GM18499 (cell line): Measurements from ENCODE around the gene CNKSR1.

ENCODE experiments used
- ATAC-seq: cut with Tn5 transposase; IDR thresholded peaks from one replicate; pipeline ENCODE4 v1.9.1; 2021; ENCODE audit warnings: moderate number of reproducible peaks; ENCODE audit not compliant: insufficient read depth, unreplicated experiment

The CNKSR1 gene

DNA sequence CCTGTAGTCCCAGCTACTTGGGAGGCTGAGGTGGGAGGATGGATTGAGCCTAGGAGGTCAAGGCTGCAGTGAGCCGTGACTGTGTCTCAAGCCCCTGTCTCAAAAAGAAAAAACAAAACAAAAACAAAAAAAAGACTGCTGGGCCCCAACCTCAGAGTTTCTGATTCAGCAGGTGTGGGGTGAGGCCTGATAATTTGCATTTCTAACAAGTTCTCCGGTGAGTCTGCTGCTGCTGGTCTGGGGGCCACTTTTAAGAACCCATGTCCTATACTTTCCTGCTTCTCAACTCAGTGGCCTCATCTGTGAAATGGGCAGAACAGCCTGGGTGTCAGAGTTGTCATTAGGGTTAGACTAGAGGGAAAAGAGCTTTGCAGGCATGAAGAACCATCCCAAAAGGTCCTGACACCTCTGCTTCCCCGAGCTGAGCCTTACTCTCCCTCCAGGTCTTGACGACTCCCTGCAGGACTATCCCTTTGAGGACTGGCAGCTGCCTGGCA is 2.8 kb downstream of the CNKSR1 start:
- ATAC-seq, result no peak

DNA sequence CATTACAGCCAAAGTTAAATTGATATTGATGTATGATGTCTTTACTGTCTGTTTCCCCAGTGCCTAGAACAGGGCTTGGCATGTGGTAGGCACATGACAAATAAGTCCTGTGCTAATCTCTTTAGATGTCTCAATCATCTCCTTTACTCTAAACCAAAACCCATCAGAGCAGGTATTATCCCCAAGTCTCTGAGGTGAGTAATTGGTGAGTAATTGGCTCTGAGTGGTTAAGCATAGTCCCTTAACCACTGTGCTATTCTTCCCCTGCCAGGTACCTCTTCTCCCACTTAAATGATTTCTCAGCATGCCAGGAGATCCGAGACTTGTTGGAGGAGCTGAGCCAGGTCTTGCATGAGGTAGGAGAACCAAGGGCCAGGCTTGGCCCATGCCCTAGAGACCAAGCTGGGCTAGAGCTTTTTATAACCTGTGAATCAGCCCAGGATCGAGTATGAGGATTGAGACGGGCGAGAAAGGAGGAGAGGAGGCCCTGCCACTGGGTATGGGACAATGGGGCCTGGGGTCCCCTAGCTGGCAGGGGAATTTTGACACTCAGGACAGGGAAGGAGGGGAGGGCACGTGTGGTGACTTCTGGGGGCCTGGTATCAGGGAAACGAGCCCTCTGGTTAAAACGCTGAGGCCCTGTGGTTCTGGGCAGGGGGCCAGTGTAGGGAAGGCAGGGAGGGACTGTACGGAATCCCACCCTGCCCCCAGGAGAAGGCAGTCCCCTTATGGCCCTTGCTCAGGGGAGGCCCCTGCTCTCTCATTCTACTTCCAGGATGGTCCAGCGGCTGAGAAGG is 4.5 kb downstream of the CNKSR1 start:
- no peak for ATAC-seq

DNA sequence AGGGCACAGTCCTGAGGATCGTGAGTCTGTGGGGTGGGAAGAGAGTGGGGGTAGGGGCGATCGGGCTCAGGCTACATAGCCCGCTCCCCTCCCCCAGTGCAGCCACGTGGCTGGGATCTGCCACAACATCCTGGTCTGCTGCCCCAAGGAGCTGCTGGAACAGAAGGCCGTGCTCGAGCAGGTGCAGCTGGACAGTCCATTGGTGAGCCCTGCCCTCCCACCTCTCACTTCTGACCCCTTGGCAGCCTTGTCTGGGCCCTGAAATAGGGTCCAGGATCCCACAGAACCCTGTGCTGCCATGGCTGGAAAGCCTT is 5.0 kb downstream of the CNKSR1 start:
- no peak for ATAC-seq

- ATAC-seq, result no peak
Observed at GRCh38 chr1:26184086-26184485, 6.8 kb downstream of the CNKSR1 start.

GRCh38 chr1:26184883-26185282 is 7.6 kb downstream of the CNKSR1 start:
- ATAC-seq, result no peak

- ATAC-seq, result no peak
Observed at GRCh38 chr1:26187882-26188281, 10.6 kb downstream of the CNKSR1 start.

GRCh38 chr1:26188477-26188876 is 11.2 kb downstream of the CNKSR1 start:
- ATAC-seq, result no peak

- ATAC-seq, result no peak
Observed at GRCh38 chr1:26189331-26189730, 12.0 kb downstream of the CNKSR1 start.

- no peak for ATAC-seq
Observed at GRCh38 chr1:26189751-26190275, 12.5 kb downstream of the CNKSR1 start.

DNA sequence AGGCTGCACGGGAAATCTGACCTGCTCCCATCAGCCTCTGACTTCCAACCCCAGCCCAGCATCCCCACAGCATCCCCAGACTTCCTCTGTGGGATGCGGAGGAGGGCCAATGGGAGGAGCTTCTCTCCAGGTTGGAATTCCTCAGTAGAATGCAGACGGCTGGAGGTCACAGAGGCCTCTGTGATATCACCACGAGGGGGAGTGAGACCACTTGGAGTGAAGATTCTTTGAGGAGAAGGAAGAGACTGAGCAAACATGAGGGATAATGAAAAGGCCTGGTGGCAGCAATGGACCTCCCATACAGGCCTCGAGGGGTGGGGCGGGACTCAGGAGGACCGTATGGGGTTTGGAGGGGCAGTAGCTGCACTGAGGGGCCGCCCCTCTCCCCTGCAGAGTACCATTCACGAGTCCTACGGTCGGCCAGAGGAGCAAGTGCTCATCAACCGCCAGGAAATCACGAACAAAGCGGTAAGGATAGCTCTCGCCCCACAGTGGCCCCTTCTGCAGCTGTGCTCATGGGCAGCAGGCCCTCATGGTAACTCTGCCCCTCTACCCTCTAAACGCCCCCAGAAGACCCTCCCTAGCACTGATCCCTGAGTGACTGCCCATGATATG is 13.2 kb downstream of the CNKSR1 start, which contains the start of gene CATSPER4:
TSS of gene CATSPER4 (plus strand) at position 230 of the 615 bp plus-strand sequence. CDS start at position 256, 26 bp downstream.
- no peak for ATAC-seq

DNA sequence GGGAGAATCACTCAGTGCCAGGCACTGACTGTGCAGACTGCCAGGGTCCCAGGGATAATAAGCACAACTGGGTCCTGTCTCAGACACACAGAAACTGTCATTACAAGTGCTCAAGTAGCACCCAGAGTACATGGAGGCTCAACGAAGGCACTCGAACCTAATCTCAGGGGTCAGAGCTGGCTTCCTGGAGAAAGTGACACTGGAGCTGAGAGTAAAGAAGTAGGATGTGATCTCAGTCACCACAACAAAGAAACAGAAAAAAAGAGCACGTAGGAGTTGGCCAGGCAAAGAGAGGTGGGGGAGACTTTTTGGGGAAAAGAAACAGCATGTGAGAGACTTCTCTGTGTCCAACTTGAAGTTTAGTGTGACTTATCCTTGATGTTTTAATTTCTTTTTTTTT is 14.4 kb downstream of the CNKSR1 start:
- ATAC-seq, result no peak

DNA sequence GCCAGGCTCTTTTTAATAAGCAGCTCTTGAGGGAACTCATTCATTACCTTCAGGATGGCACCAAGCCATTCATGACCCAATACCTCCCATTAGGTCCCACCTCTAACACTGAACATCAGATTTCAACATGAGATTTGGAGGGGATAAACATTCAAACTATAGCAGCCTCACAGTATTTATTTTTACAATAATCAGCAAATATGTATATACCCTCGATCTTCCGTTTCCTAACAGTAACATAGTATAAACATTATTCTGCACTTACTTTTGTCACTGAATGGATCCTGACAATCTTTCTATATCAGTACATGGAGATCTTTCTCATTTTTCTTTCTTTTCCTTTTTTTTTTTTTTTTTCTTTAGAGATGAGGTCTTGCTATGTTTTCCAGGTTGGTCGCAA is 18.5 kb downstream of the CNKSR1 start:
- no peak for ATAC-seq

GRCh38 chr1:26197301-26197700 is 20.0 kb downstream of the CNKSR1 start:
- ATAC-seq, result no peak

DNA sequence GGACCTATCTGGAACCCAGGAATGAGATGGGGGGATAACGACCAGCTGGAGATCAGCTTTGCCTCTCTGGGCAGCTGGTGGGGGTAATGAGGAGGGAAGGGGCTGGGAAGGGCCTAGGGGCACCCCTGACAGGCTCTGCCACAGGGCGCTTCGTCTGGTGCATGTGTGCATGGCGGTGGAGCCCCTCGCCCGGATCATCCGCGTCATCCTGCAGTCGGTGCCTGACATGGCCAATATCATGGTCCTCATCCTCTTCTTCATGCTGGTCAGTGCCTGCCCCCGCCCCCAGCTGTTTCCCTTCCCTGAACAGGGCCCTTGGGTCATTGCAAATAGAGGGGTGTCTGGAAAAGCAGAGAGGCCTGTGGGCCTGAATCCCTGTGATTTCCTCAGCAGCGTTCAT is 20.5 kb downstream of the CNKSR1 start:
- ATAC-seq, result no peak

- no peak for ATAC-seq
Observed at GRCh38 chr1:26200413-26200812, 23.1 kb downstream of the CNKSR1 start.

DNA sequence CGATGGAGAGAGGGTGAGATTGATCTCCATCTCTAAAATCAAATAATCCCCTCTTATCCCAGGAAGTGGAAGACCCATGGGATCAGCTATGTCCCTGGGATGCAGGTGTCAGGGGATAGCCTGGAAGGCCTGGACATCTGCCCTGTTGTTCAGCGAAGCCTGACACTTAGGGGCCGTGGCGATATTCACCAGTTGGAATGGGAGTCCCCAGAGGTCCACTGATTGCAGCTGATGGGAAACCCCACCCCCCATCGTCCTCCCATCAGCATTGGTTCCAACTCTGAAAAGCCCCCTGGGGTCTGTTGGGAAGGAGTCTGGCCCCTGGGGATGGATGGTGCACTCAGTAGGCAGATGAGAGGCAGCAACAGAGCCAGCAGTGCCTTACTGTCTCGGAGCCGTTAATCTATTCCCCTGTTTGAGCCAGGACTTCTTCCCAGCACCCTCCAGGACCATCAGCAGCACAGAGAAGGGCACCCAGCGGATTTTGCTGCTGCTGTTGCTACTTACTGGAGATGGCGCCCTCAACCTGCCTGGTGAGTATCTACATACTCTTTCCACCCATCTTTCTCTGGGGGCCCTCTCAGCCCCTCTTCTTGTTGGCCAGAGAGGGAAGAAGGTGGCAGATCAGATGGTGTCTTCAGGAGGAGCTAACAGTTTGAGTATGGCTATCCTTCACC is 26.5 kb downstream of the CNKSR1 start:
- no peak for ATAC-seq

DNA sequence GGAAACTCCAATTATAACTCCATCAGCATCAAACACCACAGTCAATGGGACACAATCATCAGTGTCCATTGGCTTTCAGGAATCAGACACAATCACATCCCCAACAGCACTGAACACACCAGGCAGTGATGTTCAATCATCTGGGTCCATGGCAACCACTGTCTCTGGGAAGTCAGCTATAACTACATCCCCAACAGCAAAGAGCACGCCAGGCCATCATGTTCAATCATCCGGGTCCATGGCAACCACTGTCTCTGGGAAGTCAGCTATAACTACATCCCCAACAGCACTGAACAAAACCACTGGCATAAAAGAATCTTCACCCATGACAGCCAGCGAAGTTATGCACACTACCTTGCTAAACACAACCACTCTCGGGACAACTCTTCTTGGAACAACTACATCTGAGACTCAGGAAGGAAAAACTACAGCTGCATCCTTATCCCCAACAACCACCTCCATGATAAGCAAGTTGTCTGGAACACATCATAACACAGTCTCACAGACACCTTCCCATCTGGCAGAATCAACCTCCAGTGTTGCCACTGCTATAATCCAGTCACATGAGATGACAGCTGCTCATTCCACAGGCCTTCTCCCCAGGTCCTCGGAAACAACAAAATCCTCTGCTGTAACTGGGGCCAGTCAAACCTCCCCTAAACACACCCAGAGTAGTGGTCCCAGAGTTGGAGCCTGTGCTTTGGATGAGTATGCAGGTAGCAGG is 33.0 kb downstream of the CNKSR1 start:
- ATAC-seq, result no peak

DNA sequence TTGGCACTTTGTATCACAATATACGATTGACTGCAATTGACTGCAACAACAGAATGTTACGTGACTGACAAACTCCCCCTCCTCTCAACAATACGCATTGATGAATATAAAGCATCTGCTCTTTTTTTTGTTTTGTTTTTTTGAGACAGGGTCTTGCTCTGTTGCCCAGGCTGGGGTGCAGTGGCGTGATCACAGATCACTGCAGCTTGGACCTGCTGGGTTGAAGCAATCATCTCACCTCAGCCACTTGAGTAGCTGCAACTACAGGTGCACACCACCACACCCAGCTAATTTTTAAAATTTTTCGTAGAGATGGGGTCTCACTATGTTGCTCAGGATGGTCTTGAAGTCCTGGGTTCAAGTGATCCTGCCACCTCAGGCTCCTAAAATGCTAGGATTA is 35.4 kb downstream of the CNKSR1 start:
- no peak for ATAC-seq

- ATAC-seq, result no peak
Observed at GRCh38 chr1:26213335-26213905, 36.1 kb downstream of the CNKSR1 start.

- ATAC-seq, result no peak
Observed at GRCh38 chr1:26215246-26215645, 38.0 kb downstream of the CNKSR1 start.
